HG02981 (cell line): Measurements from ENCODE around the gene TEX12.
A peak's percentile ranks its signal among the peaks of the same experiment; 100 is the strongest.

Experiments used
- ATAC-seq: cut with Tn5 transposase; IDR thresholded peaks from one replicate; pipeline ENCODE4 v1.9.1; 2021; ENCODE audit warnings: mild to moderate bottlenecking, moderate library complexity; ENCODE audit not compliant: unreplicated experiment

TEX12 gene

GRCh38 chr11:112210890-112211289 lies 43.7 kb downstream of the TEX12 start:
- ATAC-seq = no peak

GRCh38 chr11:112211536-112211935 lies 44.4 kb downstream of the TEX12 start:
- no peak for ATAC-seq

GRCh38 chr11:112212290-112212689 lies 45.1 kb downstream of the TEX12 start:
- no peak for ATAC-seq

- no peak for ATAC-seq
These were observed 45.5 kb downstream of the TEX12 start for GRCh38 chr11:112212710-112213109.

- ATAC-seq = no peak
These were observed 46.6 kb downstream of the TEX12 start for GRCh38 chr11:112213753-112214152.

- no peak for ATAC-seq
These were observed 48.4 kb downstream of the TEX12 start for GRCh38 chr11:112215621-112216020.

GRCh38 chr11:112216561-112217105 lies 49.5 kb downstream of the TEX12 start:
- no peak for ATAC-seq

GRCh38 chr11:112219476-112220232 lies 52.5 kb downstream of the TEX12 start:
- ATAC-seq = peak; percentile 97

- no peak for ATAC-seq
These were observed 54.2 kb downstream of the TEX12 start for GRCh38 chr11:112221274-112221835.
